H9 (cell line): ENCODE measurements around the gene TBC1D4. TPM values are rescaled to one million over a fixed set of nuclear protein-coding genes. Genes with fewer than 3 reads are reported as not detected.

ENCODE experiments used
- DNase-seq: peaks from one replicate; pipeline ENCODE4 v3.0.0-alpha.2; 2017
- H2AFZ ChIP-seq: one replicate; pipeline ENCODE4 v1.6.1; 2013; ENCODE audit warnings: mild to moderate bottlenecking, low read length, control low read depth, moderate library complexity
- H2AK5ac ChIP-seq: 2 replicates; pipeline ENCODE4 v1.6.1; 2013; ENCODE audit warnings: low read length, control low read depth, mixed read lengths; ENCODE audit not compliant: insufficient read length
- H2BK120ac ChIP-seq: one replicate; pipeline ENCODE4 v1.6.1; 2013; ENCODE audit warnings: low read depth, mild to moderate bottlenecking, low read length, control low read depth, inconsistent platforms; ENCODE audit not compliant: poor library complexity, severe bottlenecking
- H2BK12ac ChIP-seq: 2 replicates; pipeline ENCODE4 v1.6.1; 2013; ENCODE audit warnings: low read length, control low read depth, mixed read lengths, low read depth; ENCODE audit not compliant: insufficient read length
- H2BK15ac ChIP-seq: 2 replicates; pipeline ENCODE4 v1.6.1; 2013; ENCODE audit warnings: low read depth, low read length, control low read depth
- H2BK20ac ChIP-seq: one replicate; pipeline ENCODE4 v1.6.1; 2013; ENCODE audit warnings: low read depth, mild to moderate bottlenecking, low read length, control low read depth, inconsistent platforms; ENCODE audit not compliant: poor library complexity, severe bottlenecking
- H2BK5ac ChIP-seq: 2 replicates; pipeline ENCODE4 v1.6.1; 2013; ENCODE audit warnings: low read length, control low read depth, mixed read lengths; ENCODE audit not compliant: insufficient read length
- H3K14ac ChIP-seq: 2 replicates; pipeline ENCODE4 v1.6.1; 2013; ENCODE audit warnings: low read length, control low read depth; ENCODE audit not compliant: insufficient read depth
- H3K18ac ChIP-seq: 2 replicates; pipeline ENCODE4 v1.6.1; 2013; ENCODE audit warnings: low read depth, mild to moderate bottlenecking, mixed read lengths, low read length, control low read depth; ENCODE audit not compliant: insufficient read length
- H3K23ac ChIP-seq: 2 replicates; pipeline ENCODE4 v1.6.1; 2013; ENCODE audit warnings: low read length, control low read depth, mixed read lengths, low read depth; ENCODE audit not compliant: insufficient read length
- H3K23me2 ChIP-seq: 2 replicates; pipeline ENCODE4 v1.6.1; 2013; ENCODE audit warnings: low read depth, mild to moderate bottlenecking, mixed read lengths, low read length, control low read depth; ENCODE audit not compliant: insufficient read length, poor library complexity, severe bottlenecking
- H3K27ac ChIP-seq: 2 replicates; pipeline ENCODE4 v1.5.1; 2013; ENCODE audit warnings: low read length, control low read depth, mixed read lengths, low read depth; ENCODE audit not compliant: insufficient read length
- H3K27me3 ChIP-seq: 2 replicates; pipeline ENCODE4 v1.6.1; 2013; ENCODE audit warnings: low read length, control low read depth, inconsistent platforms; ENCODE audit not compliant: insufficient read depth
- H3K4ac ChIP-seq: 2 replicates; pipeline ENCODE4 v1.6.1; 2013; ENCODE audit warnings: low read depth, mild to moderate bottlenecking, control low read depth, inconsistent platforms, low read length, moderate library complexity
- H3K4me1 ChIP-seq: 2 replicates; pipeline ENCODE4 v1.6.1; 2013; ENCODE audit warnings: low read length, control low read depth, inconsistent platforms; ENCODE audit not compliant: insufficient read depth
- H3K4me2 ChIP-seq: 2 replicates; pipeline ENCODE4 v1.6.1; 2013; ENCODE audit warnings: low read length, control low read depth, mixed read lengths; ENCODE audit not compliant: insufficient read length, insufficient read depth
- H3K56ac ChIP-seq: 2 replicates; pipeline ENCODE4 v1.6.1; 2013; ENCODE audit warnings: low read depth, mild to moderate bottlenecking, mixed read lengths, low read length, control low read depth; ENCODE audit not compliant: insufficient read length
- H3K79me1 ChIP-seq: 2 replicates; pipeline ENCODE4 v1.6.1; 2013; ENCODE audit warnings: low read depth, mild to moderate bottlenecking, moderate library complexity, low read length, control low read depth, inconsistent platforms; ENCODE audit not compliant: insufficient read depth, poor library complexity, severe bottlenecking
- H3K79me2 ChIP-seq: 2 replicates; pipeline ENCODE4 v1.6.1; 2013; ENCODE audit warnings: low read length, control low read depth, inconsistent platforms; ENCODE audit not compliant: insufficient read depth
- H3K9ac ChIP-seq: 2 replicates; pipeline ENCODE4 v1.6.1; 2013; ENCODE audit warnings: low read length, control low read depth, mixed read lengths; ENCODE audit not compliant: insufficient read length; ENCODE audit errors: extremely low read depth
- H3K9me3 ChIP-seq: one replicate; pipeline ENCODE4 v1.6.1; 2013; ENCODE audit warnings: low read depth, low read length, inconsistent platforms; ENCODE audit not compliant: control insufficient read depth
- H3T11ph ChIP-seq: one replicate; pipeline ENCODE4 v1.6.1; 2013; ENCODE audit warnings: mild to moderate bottlenecking, low read length, control low read depth, inconsistent platforms
- H4K20me1 ChIP-seq: one replicate; pipeline ENCODE4 v1.6.1; 2013; ENCODE audit not compliant: control insufficient read depth, insufficient read length, insufficient read depth
- H4K5ac ChIP-seq: 2 replicates; pipeline ENCODE4 v1.6.1; 2013; ENCODE audit warnings: low read depth, mild to moderate bottlenecking, mixed read lengths, low read length, control low read depth; ENCODE audit not compliant: insufficient read length
- H4K8ac ChIP-seq: replicated peaks from 2 replicates; pipeline ENCODE4 v1.6.1; 2013; ENCODE audit warnings: low read length, control low read depth, mixed read lengths, low read depth; ENCODE audit not compliant: insufficient read length
- H4K91ac ChIP-seq: 2 replicates; pipeline ENCODE4 v1.6.1; 2013; ENCODE audit warnings: low read depth, mild to moderate bottlenecking, moderate library complexity, mixed read lengths, low read length, control low read depth; ENCODE audit not compliant: insufficient read length
- H3K27ac Mint-ChIP-seq, 3 experiments: 2 replicates in 2 of 3; 3 replicates in 1 of 3; pipeline ENCODE4 v1.8.0; 2020 to 2021; ENCODE audit warnings: mixed read lengths in 3 of 3, mild to moderate bottlenecking in 1 of 3, moderate library complexity in 1 of 3
- H3K27me3 Mint-ChIP-seq: 2 replicates; pipeline ENCODE4 v1.8.0; 2021; ENCODE audit warnings: low read depth, mild to moderate bottlenecking, moderate library complexity, mixed read lengths
- H3K36me3 Mint-ChIP-seq, 3 experiments: 2 replicates in 2 of 3; 3 replicates in 1 of 3; pipeline ENCODE4 v1.8.0; 2020 to 2021; ENCODE audit warnings: low read depth in 3 of 3, mixed read lengths in 3 of 3; ENCODE audit not compliant: insufficient read depth in 1 of 3
- H3K4me1 Mint-ChIP-seq, 2 experiments: 2 replicates each; pipeline ENCODE4 v1.8.0; 2020; ENCODE audit warnings: mixed read lengths in 2 of 2
- H3K4me3 Mint-ChIP-seq, 2 experiments: 2 replicates in 1 of 2; 3 replicates in 1 of 2; pipeline ENCODE4 v1.8.0; 2020 to 2021; ENCODE audit warnings: mild to moderate bottlenecking in 2 of 2, mixed read lengths in 2 of 2, moderate library complexity in 1 of 2
- H3K9me3 Mint-ChIP-seq, 2 experiments: 2 replicates in 1 of 2; 3 replicates in 1 of 2; pipeline ENCODE4 v1.8.0; 2020; ENCODE audit warnings: mild to moderate bottlenecking in 2 of 2, mixed read lengths in 2 of 2, moderate library complexity in 1 of 2
- WGBS: extraction: QIAGEN DNeasy Blood & Tissue Kit; methylation state at CpG from one replicate; pipeline ENCODE4 v1.1.7; 2013; ENCODE audit warnings: missing lambda C conversion rate, low lambda C conversion rate, mixed read lengths; ENCODE audit not compliant: insufficient read length; ENCODE audit errors: extremely low coverage; 5-methylcytosine and 5-hydroxymethylcytosine counted together
- total RNA-seq: library from RNA; stranded (reverse); gene quantifications from 2 replicates; pipeline ENCODE4 v1.2.1, GENCODE V29; 2021
- TF ChIP-seq, protein P1 (sequence below): fragments of 200-600 bp; sonication (generic); conservative IDR thresholded peaks from 3 replicates; pipeline ENCODE4 v1.8.0; 2021; ENCODE audit warnings: antibody characterized with exemption, mild to moderate bottlenecking

TBC1D4 gene
- total RNA-seq, 1 experiment from 2014 or later: 10.5 TPM

GRCh38 chr13:75316427-75316826 is 165.5 kb downstream of the TBC1D4 start:
- Histone ChIP-seq H3K18ac (no peak overlapping the region), H2BK15ac (no peak overlapping the region), H2BK12ac (no peak overlapping the region), H3K4me2 (no peak overlapping the region), H3K27me3 (no peaks in the 10 kb centered on the region), H2AK5ac (no peak overlapping the region), H3K9me3 (no peaks in the 10 kb centered on the region), H3K56ac (no peak overlapping the region), H3K14ac (no peak overlapping the region), H3K23me2 (no peaks in the 10 kb centered on the region), H3K9ac (no peak overlapping the region), H4K8ac (no peak overlapping the region), H4K20me1 (no peaks in the 10 kb centered on the region), H3T11ph (no peak overlapping the region), H3K27ac (no peak overlapping the region), H3K79me1 (no peaks in the 10 kb centered on the region), H2BK5ac (no peak overlapping the region), H2BK20ac (no peak overlapping the region), H3K79me2 (no peaks in the 10 kb centered on the region), H2BK120ac (no peak overlapping the region), H4K5ac (no peak overlapping the region), H3K4ac (no peak overlapping the region), H2AFZ (no peak overlapping the region), H3K23ac (no peak overlapping the region), H3K4me1 (no peaks in the 10 kb centered on the region), H4K91ac (no peak overlapping the region)
- DNase-seq: no peak
- H3K4me3 Mint-ChIP-seq: no peak overlapping the region
- TF ChIP-seq, protein P1, sequence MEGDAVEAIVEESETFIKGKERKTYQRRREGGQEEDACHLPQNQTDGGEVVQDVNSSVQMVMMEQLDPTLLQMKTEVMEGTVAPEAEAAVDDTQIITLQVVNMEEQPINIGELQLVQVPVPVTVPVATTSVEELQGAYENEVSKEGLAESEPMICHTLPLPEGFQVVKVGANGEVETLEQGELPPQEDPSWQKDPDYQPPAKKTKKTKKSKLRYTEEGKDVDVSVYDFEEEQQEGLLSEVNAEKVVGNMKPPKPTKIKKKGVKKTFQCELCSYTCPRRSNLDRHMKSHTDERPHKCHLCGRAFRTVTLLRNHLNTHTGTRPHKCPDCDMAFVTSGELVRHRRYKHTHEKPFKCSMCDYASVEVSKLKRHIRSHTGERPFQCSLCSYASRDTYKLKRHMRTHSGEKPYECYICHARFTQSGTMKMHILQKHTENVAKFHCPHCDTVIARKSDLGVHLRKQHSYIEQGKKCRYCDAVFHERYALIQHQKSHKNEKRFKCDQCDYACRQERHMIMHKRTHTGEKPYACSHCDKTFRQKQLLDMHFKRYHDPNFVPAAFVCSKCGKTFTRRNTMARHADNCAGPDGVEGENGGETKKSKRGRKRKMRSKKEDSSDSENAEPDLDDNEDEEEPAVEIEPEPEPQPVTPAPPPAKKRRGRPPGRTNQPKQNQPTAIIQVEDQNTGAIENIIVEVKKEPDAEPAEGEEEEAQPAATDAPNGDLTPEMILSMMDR: no peak
- H3K27me3 Mint-ChIP-seq: no peaks in the 10 kb centered on the region
- peaks cover 0 to 3% (median 0%) of the 10 kb centered on the region in 3 experiments; a peak in 2 of 7 replicates for H3K36me3 Mint-ChIP-seq
- no peaks in the 10 kb centered on the region for H3K9me3 Mint-ChIP-seq
- H3K27ac Mint-ChIP-seq: no peak overlapping the region
- WGBS: no CpG with 5 or more reads among the region's 1 CpG
- H3K4me1 Mint-ChIP-seq: peaks cover 4 to 7% of the 10 kb centered on the region in 2 experiments
